HepG2 (cell line): ENCODE measurements around the gene SFTPB. TPM values are rescaled to one million over a fixed set of nuclear protein-coding genes. Genes with fewer than 3 reads are reported as not detected.

Source experiments
- CHCHD3 ChIP-seq: sonication (generic); formaldehyde crosslinking; IDR thresholded peaks from 2 replicates; pipeline ENCODE4 v1.8.0; 2022; ENCODE audit warnings: mild to moderate bottlenecking, missing genetic modification reagents, moderate library complexity
- DDIT3 ChIP-seq: sonication (generic); formaldehyde crosslinking; IDR thresholded peaks from 2 replicates; pipeline ENCODE4 v1.4.0; 2020; ENCODE audit warnings: mild to moderate bottlenecking, missing genetic modification reagents
- ELF3 ChIP-seq: IDR thresholded peaks from 2 replicates; pipeline ENCODE4 v1.6.1; 2016; ENCODE audit warnings: missing genetic modification reagents, missing compliant biosample characterization
- HOXA3 ChIP-seq: sonication (generic); formaldehyde crosslinking; IDR thresholded peaks from 2 replicates; pipeline ENCODE4 v1.5.0; 2020; ENCODE audit warnings: missing genetic modification reagents
- PHF21A ChIP-seq: sonication (generic); formaldehyde crosslinking; IDR thresholded peaks from 2 replicates; pipeline ENCODE4 v1.5.0; 2020; ENCODE audit warnings: mild to moderate bottlenecking, missing genetic modification reagents
- PHF8 ChIP-seq: sonication (generic); formaldehyde crosslinking; IDR thresholded peaks from 2 replicates; pipeline ENCODE4 v1.5.0; 2020; ENCODE audit warnings: missing genetic modification reagents
- RBM39 ChIP-seq: fragments of 200-400 bp; formaldehyde crosslinking; IDR thresholded peaks from one replicate; pipeline ENCODE4 v1.6.1; 2018; ENCODE audit warnings: antibody characterized with exemption, mild to moderate bottlenecking, low read depth, low read length; ENCODE audit not compliant: poor library complexity, severe bottlenecking
- polyA plus RNA-seq, 8 experiments: library from polyadenylated mRNA; depleted of rRNA in 3 of 8; stranded (reverse) in 7 of 8; unstranded in 1 of 8; fragments of >200 nt; fragmentation: Illumina TruSeq in 4 of 8; extraction: Trizol in 4 of 8; gene quantifications; 2 replicates each; pipeline versions ENCODE4 v1.2.1 to v1.2.3, GENCODE V29; 2011 to 2016; ENCODE audit warnings: low read depth in 4 of 8, missing spikeins in 1 of 8, mixed read lengths in 1 of 8; ENCODE audit not compliant: insufficient read depth in 1 of 8
- total RNA-seq, 5 experiments: library from RNA; depleted of rRNA; stranded (reverse); fragments of >200 nt; fragmentation: Illumina TruSeq; extraction: Trizol; gene quantifications; 2 replicates each; pipeline ENCODE4 v1.2.3, GENCODE V29; 2016; ENCODE audit warnings: low read depth in 1 of 5
- TF ChIP-seq, protein P1 (sequence below): sonication (generic); formaldehyde crosslinking; IDR thresholded peaks from 2 replicates; pipeline ENCODE4 v1.4.0; 2020; ENCODE audit warnings: missing genetic modification reagents
- TF ChIP-seq, protein P2 (sequence below): sonication (generic); formaldehyde crosslinking; IDR thresholded peaks from 2 replicates; pipeline ENCODE4 v1.4.0; 2020; ENCODE audit warnings: missing genetic modification reagents, mild to moderate bottlenecking, borderline replicate concordance
- TF ChIP-seq, protein P3 (sequence below): sonication (generic); formaldehyde crosslinking; IDR thresholded peaks from 2 replicates; pipeline ENCODE4 v1.4.0; 2020; ENCODE audit warnings: missing genetic modification reagents, borderline replicate concordance
- TF ChIP-seq, protein P4 (sequence below): sonication (generic); formaldehyde crosslinking; conservative IDR thresholded peaks from 2 replicates; pipeline ENCODE4 v1.4.0; 2020; ENCODE audit warnings: missing genetic modification reagents
- TF ChIP-seq, protein P5 (sequence below): fragments of 450-650 bp; IDR thresholded peaks from 2 replicates; pipeline ENCODE4 v1.6.1; 2016

SFTPB gene
- total and polyA plus RNA-seq, 2 of the 13 experiments (the other 11 are each of a cell fraction or from before 2014, with no cell fraction given) = not detected

DNA sequence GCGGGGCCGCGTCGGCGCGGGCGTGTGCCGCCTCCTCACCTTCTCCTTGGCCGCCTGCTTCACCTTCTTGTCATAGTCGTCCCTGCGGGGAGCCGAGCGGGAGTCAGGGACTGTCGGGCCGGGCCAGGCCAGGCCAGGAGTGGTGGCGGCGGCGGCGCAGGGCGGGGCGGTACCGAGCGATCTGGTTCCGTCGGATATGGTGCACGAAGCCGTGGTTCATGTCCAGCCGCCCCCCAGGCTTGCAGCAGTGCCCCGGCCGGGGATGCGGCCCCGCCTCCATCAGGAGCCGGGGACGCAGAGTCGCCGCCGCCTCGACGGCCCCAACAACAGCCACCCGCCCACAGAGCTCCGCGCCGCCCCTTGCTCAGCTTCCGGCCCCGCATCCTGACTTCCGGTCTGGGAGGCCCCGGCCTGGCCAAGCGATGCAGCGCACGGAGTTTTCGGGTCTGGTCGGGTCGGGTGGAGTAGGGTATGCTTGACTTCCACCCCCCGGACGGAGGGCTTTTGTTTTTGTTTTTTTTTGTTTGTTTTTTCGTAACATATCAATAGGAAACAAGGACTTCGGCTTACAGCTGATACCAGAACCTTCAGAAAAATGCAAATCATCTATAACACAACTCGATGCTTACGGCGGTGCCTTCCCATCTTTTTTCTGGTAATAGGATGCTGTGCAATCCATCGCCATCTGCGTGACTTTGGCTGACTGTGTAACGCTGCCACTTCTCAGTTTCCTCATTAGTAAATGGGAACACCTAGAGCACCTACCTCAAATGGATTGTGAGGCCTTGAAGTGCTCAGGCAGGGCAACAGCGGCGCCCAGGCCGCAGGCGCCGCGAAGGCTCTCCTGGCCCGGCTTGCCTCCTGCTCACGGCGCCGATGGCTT, 56.1 kb downstream of the SFTPB start, which contains the start of gene C2orf68 (continued):
- TF ChIP-seq, protein P1, sequence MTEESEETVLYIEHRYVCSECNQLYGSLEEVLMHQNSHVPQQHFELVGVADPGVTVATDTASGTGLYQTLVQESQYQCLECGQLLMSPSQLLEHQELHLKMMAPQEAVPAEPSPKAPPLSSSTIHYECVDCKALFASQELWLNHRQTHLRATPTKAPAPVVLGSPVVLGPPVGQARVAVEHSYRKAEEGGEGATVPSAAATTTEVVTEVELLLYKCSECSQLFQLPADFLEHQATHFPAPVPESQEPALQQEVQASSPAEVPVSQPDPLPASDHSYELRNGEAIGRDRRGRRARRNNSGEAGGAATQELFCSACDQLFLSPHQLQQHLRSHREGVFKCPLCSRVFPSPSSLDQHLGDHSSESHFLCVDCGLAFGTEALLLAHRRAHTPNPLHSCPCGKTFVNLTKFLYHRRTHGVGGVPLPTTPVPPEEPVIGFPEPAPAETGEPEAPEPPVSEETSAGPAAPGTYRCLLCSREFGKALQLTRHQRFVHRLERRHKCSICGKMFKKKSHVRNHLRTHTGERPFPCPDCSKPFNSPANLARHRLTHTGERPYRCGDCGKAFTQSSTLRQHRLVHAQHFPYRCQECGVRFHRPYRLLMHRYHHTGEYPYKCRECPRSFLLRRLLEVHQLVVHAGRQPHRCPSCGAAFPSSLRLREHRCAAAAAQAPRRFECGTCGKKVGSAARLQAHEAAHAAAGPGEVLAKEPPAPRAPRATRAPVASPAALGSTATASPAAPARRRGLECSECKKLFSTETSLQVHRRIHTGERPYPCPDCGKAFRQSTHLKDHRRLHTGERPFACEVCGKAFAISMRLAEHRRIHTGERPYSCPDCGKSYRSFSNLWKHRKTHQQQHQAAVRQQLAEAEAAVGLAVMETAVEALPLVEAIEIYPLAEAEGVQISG = peak; percentile 89
- TF ChIP-seq ELF3 (peak; percentile 72), RBM39 (peak; percentile 45), CHCHD3 (CRISPR knock-in tag) (peak; percentile 66; the same call in 1 of the 2 replicates), HOXA3 (CRISPR knock-in tag) (peak; percentile 82), DDIT3 (CRISPR knock-in tag) (no peak), PHF8 (CRISPR knock-in tag) (peak; percentile 98), PHF21A (CRISPR knock-in tag) (peak; percentile 64; the same call in 1 of the 2 replicates)
- TF ChIP-seq, protein P2, sequence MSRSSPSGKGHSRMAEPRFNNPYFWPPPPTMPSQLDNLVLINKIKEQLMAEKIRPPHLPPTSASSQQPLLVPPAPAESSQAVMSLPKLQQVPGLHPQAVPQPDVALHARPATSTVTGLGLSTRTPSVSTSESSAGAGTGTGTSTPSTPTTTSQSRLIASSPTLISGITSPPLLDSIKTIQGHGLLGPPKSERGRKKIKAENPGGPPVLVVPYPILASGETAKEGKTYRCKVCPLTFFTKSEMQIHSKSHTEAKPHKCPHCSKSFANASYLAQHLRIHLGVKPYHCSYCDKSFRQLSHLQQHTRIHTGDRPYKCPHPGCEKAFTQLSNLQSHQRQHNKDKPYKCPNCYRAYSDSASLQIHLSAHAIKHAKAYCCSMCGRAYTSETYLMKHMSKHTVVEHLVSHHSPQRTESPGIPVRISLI (CRISPR knock-in tag) = peak; percentile 41; the same call in 1 of the 2 replicates
- TF ChIP-seq, protein P3, sequence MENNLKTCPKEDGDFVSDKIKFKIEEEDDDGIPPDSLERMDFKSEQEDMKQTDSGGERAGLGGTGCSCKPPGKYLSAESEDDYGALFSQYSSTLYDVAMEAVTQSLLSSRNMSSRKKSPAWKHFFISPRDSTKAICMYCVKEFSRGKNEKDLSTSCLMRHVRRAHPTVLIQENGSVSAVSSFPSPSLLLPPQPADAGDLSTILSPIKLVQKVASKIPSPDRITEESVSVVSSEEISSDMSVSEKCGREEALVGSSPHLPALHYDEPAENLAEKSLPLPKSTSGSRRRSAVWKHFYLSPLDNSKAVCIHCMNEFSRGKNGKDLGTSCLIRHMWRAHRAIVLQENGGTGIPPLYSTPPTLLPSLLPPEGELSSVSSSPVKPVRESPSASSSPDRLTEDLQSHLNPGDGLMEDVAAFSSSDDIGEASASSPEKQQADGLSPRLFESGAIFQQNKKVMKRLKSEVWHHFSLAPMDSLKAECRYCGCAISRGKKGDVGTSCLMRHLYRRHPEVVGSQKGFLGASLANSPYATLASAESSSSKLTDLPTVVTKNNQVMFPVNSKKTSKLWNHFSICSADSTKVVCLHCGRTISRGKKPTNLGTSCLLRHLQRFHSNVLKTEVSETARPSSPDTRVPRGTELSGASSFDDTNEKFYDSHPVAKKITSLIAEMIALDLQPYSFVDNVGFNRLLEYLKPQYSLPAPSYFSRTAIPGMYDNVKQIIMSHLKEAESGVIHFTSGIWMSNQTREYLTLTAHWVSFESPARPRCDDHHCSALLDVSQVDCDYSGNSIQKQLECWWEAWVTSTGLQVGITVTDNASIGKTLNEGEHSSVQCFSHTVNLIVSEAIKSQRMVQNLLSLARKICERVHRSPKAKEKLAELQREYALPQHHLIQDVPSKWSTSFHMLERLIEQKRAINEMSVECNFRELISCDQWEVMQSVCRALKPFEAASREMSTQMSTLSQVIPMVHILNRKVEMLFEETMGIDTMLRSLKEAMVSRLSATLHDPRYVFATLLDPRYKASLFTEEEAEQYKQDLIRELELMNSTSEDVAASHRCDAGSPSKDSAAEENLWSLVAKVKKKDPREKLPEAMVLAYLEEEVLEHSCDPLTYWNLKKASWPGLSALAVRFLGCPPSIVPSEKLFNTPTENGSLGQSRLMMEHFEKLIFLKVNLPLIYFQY (CRISPR knock-in tag) = peak; percentile 92
- TF ChIP-seq, protein P4, sequence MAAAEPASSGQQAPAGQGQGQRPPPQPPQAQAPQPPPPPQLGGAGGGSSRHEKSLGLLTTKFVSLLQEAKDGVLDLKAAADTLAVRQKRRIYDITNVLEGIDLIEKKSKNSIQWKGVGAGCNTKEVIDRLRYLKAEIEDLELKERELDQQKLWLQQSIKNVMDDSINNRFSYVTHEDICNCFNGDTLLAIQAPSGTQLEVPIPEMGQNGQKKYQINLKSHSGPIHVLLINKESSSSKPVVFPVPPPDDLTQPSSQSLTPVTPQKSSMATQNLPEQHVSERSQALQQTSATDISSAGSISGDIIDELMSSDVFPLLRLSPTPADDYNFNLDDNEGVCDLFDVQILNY (CRISPR knock-in tag) = peak; percentile 19; the same call in 1 of the 2 replicates
- TF ChIP-seq, protein P5, sequence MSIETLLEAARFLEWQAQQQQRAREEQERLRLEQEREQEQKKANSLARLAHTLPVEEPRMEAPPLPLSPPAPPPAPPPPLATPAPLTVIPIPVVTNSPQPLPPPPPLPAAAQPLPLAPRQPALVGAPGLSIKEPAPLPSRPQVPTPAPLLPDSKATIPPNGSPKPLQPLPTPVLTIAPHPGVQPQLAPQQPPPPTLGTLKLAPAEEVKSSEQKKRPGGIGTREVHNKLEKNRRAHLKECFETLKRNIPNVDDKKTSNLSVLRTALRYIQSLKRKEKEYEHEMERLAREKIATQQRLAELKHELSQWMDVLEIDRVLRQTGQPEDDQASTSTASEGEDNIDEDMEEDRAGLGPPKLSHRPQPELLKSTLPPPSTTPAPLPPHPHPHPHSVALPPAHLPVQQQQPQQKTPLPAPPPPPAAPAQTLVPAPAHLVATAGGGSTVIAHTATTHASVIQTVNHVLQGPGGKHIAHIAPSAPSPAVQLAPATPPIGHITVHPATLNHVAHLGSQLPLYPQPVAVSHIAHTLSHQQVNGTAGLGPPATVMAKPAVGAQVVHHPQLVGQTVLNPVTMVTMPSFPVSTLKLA = no peak
